ENCODE results near the gene KIF4B.
"Not testable (repeated sequence)": the region's sequence is repeated elsewhere in the genome, so short reads cannot be mapped to it uniquely, and the experiment has no call there.

KIF4B gene

GRCh38 chr5:155006265-155006664 lies 7.3 kb upstream of the KIF4B start:
- DNase-seq: not testable (repeated sequence)

- no peak for DNase-seq
These were observed 4.9 kb upstream of the KIF4B start for GRCh38 chr5:155008669-155009068.

GRCh38 chr5:155010881-155011280 lies 2.7 kb upstream of the KIF4B start:
- DNase-seq: no peak

GRCh38 chr5:155015239-155015638 lies 1.7 kb downstream of the KIF4B start:
- no peak for DNase-seq

GRCh38 chr5:155017610-155018009 lies 4.1 kb downstream of the KIF4B start:
- no peak for DNase-seq

- DNase-seq: no peak
These were observed 6.2 kb downstream of the KIF4B start for GRCh38 chr5:155019601-155020226.

- no peak for DNase-seq
These were observed 8.3 kb downstream of the KIF4B start for GRCh38 chr5:155021842-155022241.

GRCh38 chr5:155023320-155023719 lies 9.8 kb downstream of the KIF4B start:
- no peak for DNase-seq

- DNase-seq: peak; percentile 55
These were observed 10.5 kb downstream of the KIF4B start for GRCh38 chr5:155024015-155024414.

- DNase-seq: no peak
These were observed 12.3 kb downstream of the KIF4B start for GRCh38 chr5:155025895-155026294.

GRCh38 chr5:155027993-155028629 lies 14.6 kb downstream of the KIF4B start:
- no peak for DNase-seq

- no peak for DNase-seq
These were observed 15.7 kb downstream of the KIF4B start for GRCh38 chr5:155029240-155029639.

- not testable (repeated sequence) for DNase-seq
These were observed 20.7 kb downstream of the KIF4B start for GRCh38 chr5:155034145-155034744.

GRCh38 chr5:155035087-155035486 lies 21.5 kb downstream of the KIF4B start:
- DNase-seq: not testable (repeated sequence)

- no peak for DNase-seq
These were observed 27.6 kb downstream of the KIF4B start for GRCh38 chr5:155040984-155041653.

- DNase-seq: no peak
These were observed 31.0 kb downstream of the KIF4B start for GRCh38 chr5:155044591-155044990.

- no peak for DNase-seq
These were observed 33.0 kb downstream of the KIF4B start for GRCh38 chr5:155046591-155046990.

- DNase-seq: no peak
These were observed 34.3 kb downstream of the KIF4B start for GRCh38 chr5:155047818-155048217.

- DNase-seq: no peak
These were observed 36.2 kb downstream of the KIF4B start for GRCh38 chr5:155049569-155050383.

GRCh38 chr5:155050384-155051019 lies 36.9 kb downstream of the KIF4B start:
- DNase-seq: no peak

- DNase-seq: no peak
These were observed 39.0 kb downstream of the KIF4B start for GRCh38 chr5:155052532-155052931.

GRCh38 chr5:155053501-155053900 lies 39.9 kb downstream of the KIF4B start:
- no peak for DNase-seq

Data from suppressor macrophage treated with lipopolysaccharide for 4 hours (primary cell).